Tibial nerve (tissue), 4 donors: Measurements from ENCODE around the gene USP53. TPM values are rescaled to one million over a fixed set of nuclear protein-coding genes. Genes with fewer than 3 reads are reported as not detected.
A peak's percentile ranks its signal among the peaks of the same experiment; 100 is the strongest.
"Not testable (repeated sequence)": the region's sequence is repeated elsewhere in the genome, so short reads cannot be mapped to it uniquely, and the experiment has no call there.

Experiments used
- DNase-seq, 2 donors: peaks; one replicate each; pipeline ENCODE4 v3.0.0-alpha.2; 2019; ENCODE audit warnings: low spot score in 2 of 2
- H3K27ac ChIP-seq, 4 donors: fragments of 200-600 bp; sonication (generic) in 3 of 4; one replicate each; pipeline ENCODE4 v1.5.1; 2017 to 2019; ENCODE audit warnings: mild to moderate bottlenecking in 1 of 4
- H3K27me3 ChIP-seq, 2 donors: fragments of 200-600 bp; sonication (generic) in 1 of 2; one replicate each; pipeline versions ENCODE4 v1.5.1 to v1.6.0; 2017 to 2019
- H3K36me3 ChIP-seq, 3 donors: fragments of 200-600 bp; sonication (generic); one replicate each; pipeline ENCODE4 v1.5.1; 2018 to 2019
- H3K4me1 ChIP-seq, 4 donors: fragments of 200-600 bp; sonication (generic) in 3 of 4; one replicate each; pipeline ENCODE4 v1.5.1; 2017 to 2019
- H3K4me3 ChIP-seq, 4 donors: fragments of 200-600 bp; sonication (generic) in 3 of 4; one replicate each; pipeline ENCODE4 v1.5.1; 2017 to 2019; ENCODE audit warnings: mild to moderate bottlenecking in 1 of 4, moderate library complexity in 1 of 4
- H3K9me3 ChIP-seq, 4 donors: fragments of 200-600 bp; sonication (generic) in 3 of 4; one replicate each; pipeline ENCODE4 v1.5.1; 2017 to 2019
- EP300 ChIP-seq, 2 donors: sonication (generic); formaldehyde crosslinking; IDR thresholded peaks; one replicate each; pipeline ENCODE4 v1.6.1; 2017; ENCODE audit warnings: antibody characterized with exemption in 2 of 2, mild to moderate bottlenecking in 1 of 2
- POLR2A ChIP-seq, 2 donors: fragments of 450-650 bp; IDR thresholded peaks; one replicate each; pipeline ENCODE4 v1.6.1; 2017; ENCODE audit warnings: antibody characterized with exemption in 2 of 2, mild to moderate bottlenecking in 2 of 2, moderate library complexity in 2 of 2
- WGBS, 2 donors: methylation state at CpG; one replicate each; pipeline ENCODE4 v1.1.5; 2018; 5-methylcytosine and 5-hydroxymethylcytosine counted together
- total RNA-seq, 4 donors: library from RNA; depleted of rRNA; stranded (reverse); fragments of >200 nt; gene quantifications; one replicate each; pipeline ENCODE4 v1.1.0, GENCODE V29; 2016
- TF ChIP-seq, protein P1 (sequence below), 5 experiments: fragments of 200-600 bp in 3 of 5; fragments of 450-650 bp in 2 of 5; sonication (generic) in 3 of 5; IDR thresholded peaks; one replicate each; pipeline ENCODE4 v1.5.1; 2016 to 2019; ENCODE audit warnings: antibody characterized with exemption in 5 of 5, mild to moderate bottlenecking in 3 of 5, moderate library complexity in 2 of 5

Gene USP53
- total RNA-seq, 4 donors from 2014 or later = 549 to 892 (median 654) TPM

DNA sequence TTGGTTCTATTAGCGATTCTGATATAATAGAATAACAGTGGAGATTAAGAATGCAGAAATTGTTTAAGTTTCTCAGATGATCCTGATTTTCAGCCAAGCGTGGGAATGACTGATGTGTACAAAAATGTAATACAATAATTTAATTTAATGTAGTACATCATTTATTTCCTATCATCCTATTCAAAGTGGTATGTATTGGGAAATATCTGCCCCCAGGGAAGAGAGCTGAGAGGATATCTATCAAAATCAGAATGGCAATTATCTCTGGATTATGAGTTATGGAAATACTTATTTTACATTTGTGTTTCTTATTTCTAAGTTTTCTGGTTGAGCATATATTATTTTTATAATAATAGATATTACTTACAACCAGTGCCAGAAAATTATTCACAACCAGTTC lies 105.5 kb downstream of the USP53 start:
- Histone ChIP-seq H3K4me3 (no peak overlapping the region), H3K27ac (no peak overlapping the region), H3K9me3 (no peaks in the 10 kb centered on the region), H3K36me3 (no peaks in the 10 kb centered on the region), H3K4me1 (no peaks in the 10 kb centered on the region), H3K27me3 (no peaks in the 10 kb centered on the region)
- no peak for DNase-seq
- TF ChIP-seq POLR2A (IDR thresholded peaks at IDR 0.05) = no peak
- no peak for TF ChIP-seq EP300 (IDR thresholded peaks at IDR 0.05)
- TF ChIP-seq, protein P1, sequence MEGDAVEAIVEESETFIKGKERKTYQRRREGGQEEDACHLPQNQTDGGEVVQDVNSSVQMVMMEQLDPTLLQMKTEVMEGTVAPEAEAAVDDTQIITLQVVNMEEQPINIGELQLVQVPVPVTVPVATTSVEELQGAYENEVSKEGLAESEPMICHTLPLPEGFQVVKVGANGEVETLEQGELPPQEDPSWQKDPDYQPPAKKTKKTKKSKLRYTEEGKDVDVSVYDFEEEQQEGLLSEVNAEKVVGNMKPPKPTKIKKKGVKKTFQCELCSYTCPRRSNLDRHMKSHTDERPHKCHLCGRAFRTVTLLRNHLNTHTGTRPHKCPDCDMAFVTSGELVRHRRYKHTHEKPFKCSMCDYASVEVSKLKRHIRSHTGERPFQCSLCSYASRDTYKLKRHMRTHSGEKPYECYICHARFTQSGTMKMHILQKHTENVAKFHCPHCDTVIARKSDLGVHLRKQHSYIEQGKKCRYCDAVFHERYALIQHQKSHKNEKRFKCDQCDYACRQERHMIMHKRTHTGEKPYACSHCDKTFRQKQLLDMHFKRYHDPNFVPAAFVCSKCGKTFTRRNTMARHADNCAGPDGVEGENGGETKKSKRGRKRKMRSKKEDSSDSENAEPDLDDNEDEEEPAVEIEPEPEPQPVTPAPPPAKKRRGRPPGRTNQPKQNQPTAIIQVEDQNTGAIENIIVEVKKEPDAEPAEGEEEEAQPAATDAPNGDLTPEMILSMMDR (IDR thresholded peaks at IDR 0.05) = no peak
- WGBS, 2 donors = 31 to 49% methylated on average over 2 of the region's 2 CpGs

DNA sequence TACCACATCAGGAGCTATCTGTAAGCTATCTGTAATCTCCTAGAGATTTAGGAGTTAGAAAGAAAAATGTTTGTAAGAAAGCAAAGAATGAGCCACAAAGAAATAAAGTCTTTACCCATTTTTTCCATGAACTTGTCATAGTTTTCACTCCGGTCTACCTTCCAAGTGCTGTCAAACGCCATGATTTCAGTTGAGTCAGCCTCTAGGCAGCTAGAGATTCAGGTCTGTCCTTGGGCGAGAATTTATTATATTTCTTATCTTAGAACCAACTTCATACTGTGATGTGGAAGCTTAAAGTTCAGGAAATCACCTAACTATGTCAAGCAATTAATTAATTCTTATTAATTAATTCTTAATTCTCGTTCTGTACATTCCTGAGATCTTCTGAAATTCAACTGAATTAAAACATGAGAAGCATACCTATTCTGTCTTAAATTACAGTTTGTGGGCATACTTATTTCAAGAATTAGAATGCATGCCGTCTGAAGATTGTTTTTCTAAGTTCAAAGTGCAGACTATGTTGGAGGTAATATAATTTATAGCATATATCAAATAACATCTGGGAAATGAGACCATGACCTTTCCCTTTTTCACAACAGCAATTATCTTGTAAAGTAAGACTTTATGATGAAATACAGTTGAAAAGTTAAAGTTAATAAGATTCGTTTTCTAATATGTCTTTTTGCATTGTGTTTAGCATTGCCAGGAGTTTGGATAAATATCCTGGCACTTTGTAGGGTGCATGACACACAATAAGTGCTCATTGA lies 109.6 kb downstream of the USP53 start, which contains the start of gene FABP2:
Gene FABP2, minus strand, starts transcription at position 218 of the 767 bp plus-strand sequence. Its CDS starts 36 bp downstream, at position 182.
- no peaks in the 10 kb centered on the region for H3K36me3 ChIP-seq
- no peaks in the 10 kb centered on the region for H3K9me3 ChIP-seq
- H3K4me3 ChIP-seq = peak within 1 kb of the TSS in 1 of 4 donors; percentile 13
- H3K27me3 ChIP-seq = no peaks in the 10 kb centered on the region
- WGBS, 2 donors = 77 to 83% methylated on average over 6 of the region's 6 CpGs
- H3K27ac ChIP-seq = no peak within 1 kb of the TSS
- no peaks in the 10 kb centered on the region for H3K4me1 ChIP-seq
- TF ChIP-seq POLR2A (IDR thresholded peaks at IDR 0.05) (no peak), EP300 (IDR thresholded peaks at IDR 0.05) (no peak)
- TF ChIP-seq, protein P1 (IDR thresholded peaks at IDR 0.05) = no peak
- DNase-seq = no peak

DNA sequence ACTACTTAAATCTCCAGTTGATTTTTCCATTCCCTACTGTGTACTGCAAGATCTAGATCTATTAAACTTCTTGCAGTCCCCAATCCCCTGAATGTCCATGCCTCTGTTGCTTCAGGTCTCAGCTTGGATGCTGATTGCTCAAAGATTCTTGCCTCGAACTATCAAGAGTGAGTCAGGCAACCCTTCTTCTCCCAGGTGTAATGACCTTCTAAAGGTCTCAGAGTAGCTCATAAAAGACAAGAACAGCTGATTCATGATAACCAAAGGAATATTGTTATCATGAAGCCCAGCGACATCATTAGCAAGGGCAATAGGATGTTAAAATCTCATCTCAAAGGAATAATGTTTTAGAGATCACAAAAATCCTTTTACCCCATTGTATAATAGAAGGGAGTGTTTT lies 116.2 kb downstream of the USP53 start:
- Histone ChIP-seq H3K36me3 (no peaks in the 10 kb centered on the region), H3K4me3 (no peak overlapping the region), H3K27ac (no peak overlapping the region), H3K27me3 (no peaks in the 10 kb centered on the region), H3K4me1 (no peaks in the 10 kb centered on the region), H3K9me3 (no peaks in the 10 kb centered on the region)
- WGBS, 2 donors = 63 to 64% methylated on average over 2 of the region's 2 CpGs
- TF ChIP-seq POLR2A (IDR thresholded peaks at IDR 0.05) = no peak
- TF ChIP-seq EP300 (IDR thresholded peaks at IDR 0.05) = no peak
- TF ChIP-seq, protein P1 (IDR thresholded peaks at IDR 0.05) = no peak
- no peak for DNase-seq

DNA sequence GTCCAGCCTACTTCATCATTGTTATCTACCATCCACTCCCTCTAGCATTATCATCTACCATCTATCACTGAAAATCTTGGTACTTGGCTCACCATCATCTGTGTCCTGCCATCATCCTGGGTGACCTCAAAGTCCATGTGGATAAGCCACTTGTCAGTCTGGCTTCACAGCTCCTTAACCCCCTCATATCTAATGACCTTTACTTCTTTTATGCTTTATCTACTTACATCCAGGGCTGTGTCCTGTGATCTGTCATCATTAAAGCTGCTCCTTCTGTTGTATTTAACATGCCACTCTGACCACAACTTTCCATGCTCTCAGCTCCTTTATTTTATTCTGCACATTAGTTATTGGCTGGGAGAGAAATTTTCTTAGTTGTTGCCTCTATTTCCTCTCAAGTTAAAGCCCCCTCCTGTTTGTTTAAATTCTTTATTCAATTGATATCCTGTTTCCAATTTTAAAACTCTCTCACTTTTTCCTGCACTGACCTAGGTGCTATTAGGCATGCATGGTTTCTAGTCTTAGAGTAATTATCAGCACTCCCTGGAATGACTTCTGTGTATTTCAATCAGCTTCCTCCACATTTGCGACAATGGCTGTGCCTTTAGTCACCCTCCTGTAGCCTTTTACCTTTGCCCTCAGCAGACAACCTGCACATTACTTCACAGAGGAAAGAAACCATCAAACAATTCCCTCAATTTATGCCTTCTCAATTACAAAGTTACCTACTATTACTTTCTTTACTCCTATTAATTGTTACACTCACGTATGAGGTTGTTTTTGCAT lies 117.5 kb downstream of the USP53 start:
- DNase-seq = no peak
- H3K27ac ChIP-seq = no peak overlapping the region
- TF ChIP-seq POLR2A (IDR thresholded peaks at IDR 0.05) (no peak), EP300 (IDR thresholded peaks at IDR 0.05) (no peak)
- TF ChIP-seq, protein P1 (IDR thresholded peaks at IDR 0.05) = no peak
- no peaks in the 10 kb centered on the region for H3K9me3 ChIP-seq
- H3K27me3 ChIP-seq = no peaks in the 10 kb centered on the region
- no peaks in the 10 kb centered on the region for H3K4me1 ChIP-seq
- 44 to 64% methylated on average over 2 of the region's 2 CpGs for WGBS, 2 donors
- no peaks in the 10 kb centered on the region for H3K36me3 ChIP-seq
- no peak overlapping the region for H3K4me3 ChIP-seq

DNA sequence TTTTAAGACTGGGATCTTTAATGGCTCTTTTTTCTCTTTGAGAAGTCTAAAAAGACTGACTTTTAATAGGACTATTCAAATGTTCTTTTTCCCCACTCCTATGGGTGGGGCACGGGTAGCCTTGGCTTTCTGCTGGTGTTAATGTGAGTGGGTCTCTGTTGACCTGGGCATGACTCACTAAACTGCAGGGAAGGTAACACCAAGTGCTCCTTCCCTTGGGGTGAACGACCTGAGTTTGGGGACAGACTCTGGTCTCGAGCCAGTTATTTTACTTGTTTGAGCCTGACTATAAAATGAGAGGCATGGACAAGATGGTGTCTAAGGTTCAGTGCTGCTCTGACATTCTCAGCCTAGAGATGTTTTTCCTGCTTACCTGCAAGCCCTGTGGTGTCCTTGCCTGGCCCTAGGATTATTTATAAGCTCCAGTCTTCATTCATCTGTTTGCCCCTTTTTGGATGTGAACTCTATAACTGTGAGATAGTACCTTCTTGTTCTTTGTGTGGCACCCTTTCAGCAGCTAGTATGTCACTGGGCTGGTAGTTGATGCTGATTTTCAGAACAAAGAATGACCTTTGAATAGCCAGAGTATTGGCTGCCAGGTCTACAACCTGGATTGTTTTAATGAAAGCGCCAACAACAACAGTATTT lies 123.9 kb downstream of the USP53 start:
- not testable (repeated sequence) for H3K27ac ChIP-seq, H3K9me3 ChIP-seq, DNase-seq, H3K4me3 ChIP-seq, H3K27me3 ChIP-seq, H3K4me1 ChIP-seq, H3K36me3 ChIP-seq
- WGBS, 2 donors = 67 to 84% methylated on average over 3 to 4 of the region's 4 CpGs
